Measurements from ENCODE around the gene HTN1.

GRCh38 chr4:70099206-70099605 is 49.0 kb downstream of the HTN1 start:
- TF ChIP-seq CTCF (IDR thresholded peaks at IDR 0.05) (no peak), POLR2A (IDR thresholded peaks at IDR 0.05) (no peak), POLR2AphosphoS5 (IDR thresholded peaks at IDR 0.05) (no peak)
